ENCODE measurements around the gene HECTD4. TPM values are rescaled to one million over a fixed set of nuclear protein-coding genes. Genes with fewer than 3 reads are reported as not detected.
"Not testable (repeated sequence)": the region's sequence is repeated elsewhere in the genome, so short reads cannot be mapped to it uniquely, and the experiment has no call there.

Gene HECTD4
- total RNA-seq, 1 donor from 2014 or later: 12.2 TPM

- no peak for DNase-seq (ENCODE audit: low read depth, low spot score)
Observed at GRCh38 chr12:112124918-112125249, 257.3 kb downstream of the HECTD4 start.

GRCh38 chr12:112122823-112123690 is 259.2 kb downstream of the HECTD4 start:
- no peak for DNase-seq (ENCODE audit: low read depth, low spot score)

GRCh38 chr12:112121780-112122565 is 260.3 kb downstream of the HECTD4 start:
- no peak for DNase-seq (ENCODE audit: low read depth, low spot score)

GRCh38 chr12:112117685-112118084 is 264.5 kb downstream of the HECTD4 start:
- no peak for DNase-seq (ENCODE audit: low read depth, low spot score)

- peak; percentile 20 for DNase-seq (ENCODE audit: low read depth, low spot score)
Observed at GRCh38 chr12:112116232-112117060, 265.8 kb downstream of the HECTD4 start.

- no peak for DNase-seq (ENCODE audit: low read depth, low spot score)
Observed at GRCh38 chr12:112115259-112116045, 266.8 kb downstream of the HECTD4 start.

GRCh38 chr12:112112409-112113133 is 269.7 kb downstream of the HECTD4 start:
- no peak for DNase-seq (ENCODE audit: low read depth, low spot score)

GRCh38 chr12:112111931-112112330 is 270.3 kb downstream of the HECTD4 start:
- no peak for DNase-seq (ENCODE audit: low read depth, low spot score)

GRCh38 chr12:112110787-112111662 is 271.2 kb downstream of the HECTD4 start:
- DNase-seq (ENCODE audit: low read depth, low spot score): not testable (repeated sequence)

Other genes starting within 250 kb of the HECTD4 start
- gene RPL6, start 27.2 kb upstream of the HECTD4 start, total RNA-seq: 765 and 782 TPM in 2 replicates
- 84.0 and 112 TPM in 2 replicates for gene PTPN11, start 36.5 kb upstream of the HECTD4 start, total RNA-seq

Data from pulmonary artery endothelial cell (primary cell).